Skeletal muscle satellite cell (primary cell): ENCODE measurements around the gene GCNT2. TPM values are rescaled to one million over a fixed set of nuclear protein-coding genes. Genes with fewer than 3 reads are reported as not detected.

Source experiments
- small RNA-seq: library from RNA; depleted of rRNA; stranded (forward); fragments of <200 nt; gene quantifications from one replicate; pipeline ENCODE3, GENCODE V24; 2012

The GCNT2 gene

Small RNA genes lying within 50 kb of the gene (small RNA-seq; reads per million reads assigned to genes)
- not detected for gene RF00019
